Measurements from ENCODE around the gene PRPSAP2. TPM values are rescaled to one million over a fixed set of nuclear protein-coding genes. Genes with fewer than 3 reads are reported as not detected.

The PRPSAP2 gene
- total and polyA plus RNA-seq, 2 of the 8 experiments (the other 6 are each of a cell fraction or from before 2014, with no cell fraction given): 28.7 to 50.5 TPM

DNA sequence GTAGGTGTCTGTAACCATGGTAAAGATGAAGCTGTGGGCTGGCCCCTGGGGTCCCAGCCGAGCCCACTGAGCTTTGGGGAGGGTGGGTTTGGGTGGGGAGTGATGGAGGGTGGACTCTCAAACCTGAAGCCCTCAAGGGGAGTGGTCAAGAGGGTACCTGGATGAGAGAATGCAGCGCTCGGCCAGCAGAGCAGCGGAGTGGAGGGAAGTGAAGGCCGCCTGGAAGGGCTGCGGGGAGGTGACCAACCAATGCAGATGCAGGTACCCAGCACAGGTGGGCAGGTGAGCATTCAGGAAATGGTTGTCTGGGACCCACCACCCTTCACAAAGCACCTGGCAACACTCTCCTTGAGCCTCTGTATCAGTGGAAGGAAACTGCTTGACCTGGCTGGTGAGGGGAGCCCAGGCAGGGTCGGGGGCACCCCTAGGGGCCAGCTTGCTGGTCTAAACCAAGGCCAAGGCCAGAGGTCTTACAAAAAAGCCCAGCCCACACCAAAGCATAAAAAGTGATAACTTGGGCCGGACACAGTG, 90.6 kb downstream of the PRPSAP2 start:
- Histone ChIP-seq H2BK12ac (ENCODE audit: low read depth, low read length) (no peak overlapping the region), H3K27ac (ENCODE audit: low read depth, low read length) (no peak overlapping the region), H3K79me2 (ENCODE audit: control insufficient read depth in 1 of 2, insufficient read depth in 2 of 2, low read length in 2 of 2) (no peaks in the 10 kb centered on the region), H2BK20ac (ENCODE audit: low read length) (no peak overlapping the region), H3K9ac (replicated peaks in 1 of 4; ENCODE audit: extremely low read depth in 1 of 4, low read depth in 3 of 4, low read length in 3 of 4) (no peak overlapping the region), H2BK5ac (ENCODE audit: low read depth, low read length) (no peak overlapping the region), H4K5ac (ENCODE audit: insufficient read length, low read depth, low read length) (no peak overlapping the region), H2AK5ac (ENCODE audit: low read depth, low read length) (no peak overlapping the region), H3K27me3 (replicated peaks in 1 of 4; ENCODE audit: control insufficient read depth in 3 of 4, extremely low read depth in 1 of 4, insufficient read depth in 3 of 4, low read length in 3 of 4) (no peaks in the 10 kb centered on the region), H4K8ac (ENCODE audit: extremely low read depth, insufficient read depth, low read length) (no peak overlapping the region), H2AFZ (ENCODE audit: low read length) (no peak overlapping the region), H3K4ac (replicated peaks; ENCODE audit: insufficient read length, low read depth, low read length) (no peak overlapping the region), H3K79me1 (ENCODE audit: low read depth, low read length) (no peaks in the 10 kb centered on the region), H3K18ac (ENCODE audit: extremely low read depth, low read length) (no peak overlapping the region), H4K91ac (replicated peaks; ENCODE audit: insufficient read length, low read length) (no peak overlapping the region), H3K23me2 (ENCODE audit: low read depth, low read length) (no peaks in the 10 kb centered on the region), H2BK120ac (replicated peaks; ENCODE audit: low read depth, low read length) (no peak overlapping the region), H3K14ac (ENCODE audit: insufficient read length) (no peak overlapping the region), H3K4me2 (ENCODE audit: insufficient read depth in 1 of 2, low read depth in 2 of 2, low read length in 2 of 2) (no peak overlapping the region), H2BK15ac (ENCODE audit: low read length) (no peak overlapping the region), H3K56ac (replicated peaks; ENCODE audit: insufficient read length, low read depth, low read length) (no peak overlapping the region), H3K4me1 (replicated peaks in 1 of 4; ENCODE audit: control insufficient read depth in 3 of 4, insufficient read depth in 4 of 4, low read length in 3 of 4) (no peaks in the 10 kb centered on the region; a peak in 1 of 7 replicates), H3K23ac (ENCODE audit: insufficient read length) (no peak overlapping the region), H3K4me3 (ENCODE audit: extremely low read depth in 1 of 4, insufficient read depth in 2 of 4, low read depth in 3 of 4, low read length in 4 of 4) (no peak overlapping the region), H3K9me3 (ENCODE audit: insufficient read depth in 2 of 2, low read depth in 1 of 2, low read length in 1 of 2) (no peaks in the 10 kb centered on the region), H3K36me3 (ENCODE audit: control insufficient read depth in 2 of 4, insufficient read depth in 4 of 4, low read length in 3 of 4) (no peaks in the 10 kb centered on the region), H4K20me1 (replicated peaks in 1 of 2; ENCODE audit: control insufficient read depth in 1 of 2, insufficient read depth in 2 of 2, low read length in 2 of 2) (no peaks in the 10 kb centered on the region)
- CTCF ChIA-PET (ENCODE audit: partially characterized antibody): interaction anchor here (2.1 to 2.6 kb wide), 2 partner anchors 10 to 12 kb away, joined by 8 to 10 read pairs; no protein-coding TSS in a partner anchor
- WGBS, 2 experiments (ENCODE audit: extremely low coverage in 1 of 2, insufficient coverage in 1 of 2, insufficient read length in 1 of 2, insufficient replicate concordance in 2 of 2, low coverage in 1 of 2, low lambda C conversion rate in 2 of 2, missing lambda C conversion rate in 1 of 2): 82% methylated on average over 8 of the region's 8 CpGs; no CpG with 5 or more reads in 1 of the 2 experiments
- POLR2A ChIA-PET (ENCODE audit: partially characterized antibody): no interaction called here
- DNase-seq (ENCODE audit: low read depth in 1 of 2, low spot score in 2 of 2) (no peak), FAIRE-seq (no peak)
- no peak for TF ChIP-seq NANOG (IDR thresholded peaks at IDR 0.05; ENCODE audit: insufficient read depth, low read depth, low read length, poor library complexity, severe bottlenecking)
- TF ChIP-seq HDAC2 (IDR thresholded peaks at IDR 0.05; ENCODE audit: borderline replicate concordance in 1 of 2, low read depth in 2 of 2, low read length in 2 of 2): no peak
- TF ChIP-seq TAF1 (IDR thresholded peaks at IDR 0.05; ENCODE audit: low read depth, low read length): no peak
- TF ChIP-seq SIRT6 (IDR thresholded peaks at IDR 0.05; ENCODE audit: low read length): no peak
- no peak for TF ChIP-seq RFX5 (IDR thresholded peaks at IDR 0.05; ENCODE audit: borderline replicate concordance, low read depth, low read length)
- no peak for TF ChIP-seq SUZ12 (IDR thresholded peaks at IDR 0.05; ENCODE audit: low read length)

All from H1 (cell line).